HCT116 (cell line): ENCODE data around the gene ZSWIM7.

ENCODE experiments used
- ATF3 ChIP-seq: IDR thresholded peaks from 2 replicates; pipeline ENCODE4 v1.6.1; 2012
- CTCF ChIP-seq, 3 experiments: fragments of 200-600 bp in 1 of 3; sonication (generic) in 1 of 3; IDR thresholded peaks in 2 of 3; conservative IDR thresholded peaks in 1 of 3; 2 replicates each; pipeline ENCODE4 v1.5.1; 2012 to 2017; ENCODE audit warnings: low read depth in 2 of 3, low read length in 2 of 3, antibody characterized with exemption in 1 of 3, borderline replicate concordance in 1 of 3, control low read depth in 1 of 3, mild to moderate bottlenecking in 1 of 3, mixed read lengths in 1 of 3, mixed run types in 1 of 3, moderate library complexity in 1 of 3; ENCODE audit not compliant: insufficient read depth in 1 of 3
- EZH2 ChIP-seq: fragments of 200-600 bp; sonication (generic); IDR thresholded peaks from 2 replicates; pipeline ENCODE4 v1.6.1; 2017; ENCODE audit warnings: antibody characterized with exemption, mixed run types
- EZH2phosphoT487 ChIP-seq: fragments of 200-600 bp; IDR thresholded peaks from 2 replicates; pipeline ENCODE4 v1.6.1; 2018; ENCODE audit warnings: antibody characterized with exemption, borderline replicate concordance
- FOSL1 ChIP-seq: IDR thresholded peaks from 2 replicates; pipeline ENCODE4 v1.6.1; 2012; ENCODE audit warnings: low read depth
- MAX ChIP-seq: IDR thresholded peaks from 2 replicates; pipeline ENCODE4 v1.6.1; 2012
- POLR2A ChIP-seq: IDR thresholded peaks from 2 replicates; pipeline ENCODE4 v1.7.0; 2011; ENCODE audit warnings: borderline replicate concordance; ENCODE audit not compliant: insufficient read depth, insufficient read length; ENCODE audit errors: extremely low read depth
- POLR2AphosphoS5 ChIP-seq: IDR thresholded peaks from 2 replicates; pipeline ENCODE4 v1.6.1; 2011; ENCODE audit warnings: mild to moderate bottlenecking, low read depth, low read length, moderate library complexity
- RAD21 ChIP-seq: IDR thresholded peaks from 2 replicates; pipeline ENCODE4 v1.6.1; 2012; ENCODE audit warnings: low read depth, mild to moderate bottlenecking
- REST ChIP-seq: IDR thresholded peaks from 2 replicates; pipeline ENCODE4 v1.6.1; 2012; ENCODE audit warnings: low read depth
- SRF ChIP-seq: IDR thresholded peaks from 2 replicates; pipeline ENCODE4 v1.6.1; 2012; ENCODE audit warnings: low read depth
- YY1 ChIP-seq: IDR thresholded peaks from 2 replicates; pipeline ENCODE4 v1.6.1; 2011; ENCODE audit warnings: low read length, low read depth, moderate library complexity, mild to moderate bottlenecking; ENCODE audit not compliant: insufficient replicate concordance; ENCODE audit errors: extremely low read depth
- ZBTB33 ChIP-seq: IDR thresholded peaks from 2 replicates; pipeline ENCODE4 v1.6.1; 2011; ENCODE audit warnings: mild to moderate bottlenecking, low read length, moderate library complexity; ENCODE audit not compliant: insufficient replicate concordance; ENCODE audit errors: extremely low read depth
- ZNF274 ChIP-seq: fragments of 200-500 bp; sonication (Bioruptor generic); IDR thresholded peaks from 2 replicates; pipeline ENCODE4 v1.6.1; 2014; ENCODE audit warnings: mild to moderate bottlenecking, low read depth, low read length, inconsistent platforms

- TF ChIP-seq CTCF (IDR thresholded peaks at IDR 0.05 in 2 of 3, conservative IDR thresholded peaks at IDR 0.05 in 1 of 3; ENCODE audit: borderline replicate concordance in 1 of 3, insufficient read depth in 1 of 3, low read depth in 2 of 3, low read length in 2 of 3), result no peak; a peak in 1 of 6 replicates
- TF ChIP-seq ZNF274, result no peak
- no peak for TF ChIP-seq POLR2A
- peak; percentile 21; the same call in 1 of the 2 replicates for TF ChIP-seq POLR2AphosphoS5
- TF ChIP-seq EZH2, result no peak
- no peak for TF ChIP-seq ZBTB33
- no peak for TF ChIP-seq REST
- TF ChIP-seq YY1, result no peak
- peak; percentile 85 for TF ChIP-seq MAX
- TF ChIP-seq EZH2phosphoT487, result no peak
- TF ChIP-seq ATF3, result 0 out of 2 replicates have a peak, but pooled peaks have one; percentile 49
- peak; percentile 27; the same call in 1 of the 2 replicates for TF ChIP-seq RAD21
- peak; percentile 97 for TF ChIP-seq FOSL1
- peak; percentile 40; the same call in 1 of the 2 replicates for TF ChIP-seq SRF
These were observed 28.4 kb upstream of the ZSWIM7 start for GRCh38 chr17:16027708-16028584.
